OCI-LY1 (cell line): ENCODE measurements around the gene PUM1.

ENCODE experiments used
- EZH2 ChIP-seq: fragments of 200-600 bp; sonication (generic), shearing (Covaris generic); IDR thresholded peaks from 2 replicates; pipeline ENCODE4 v1.8.0; 2017; ENCODE audit warnings: borderline replicate concordance, mixed run types, mild to moderate bottlenecking, antibody characterized with exemption, low read length, moderate library complexity, mixed read lengths
- TF ChIP-seq, protein P1 (sequence below): fragments of 200-600 bp; sonication (generic), shearing (Covaris generic); IDR thresholded peaks from 2 replicates; pipeline ENCODE4 v1.5.1; 2017; ENCODE audit warnings: mild to moderate bottlenecking, antibody characterized with exemption, low read length, moderate library complexity, mixed read lengths

DNA sequence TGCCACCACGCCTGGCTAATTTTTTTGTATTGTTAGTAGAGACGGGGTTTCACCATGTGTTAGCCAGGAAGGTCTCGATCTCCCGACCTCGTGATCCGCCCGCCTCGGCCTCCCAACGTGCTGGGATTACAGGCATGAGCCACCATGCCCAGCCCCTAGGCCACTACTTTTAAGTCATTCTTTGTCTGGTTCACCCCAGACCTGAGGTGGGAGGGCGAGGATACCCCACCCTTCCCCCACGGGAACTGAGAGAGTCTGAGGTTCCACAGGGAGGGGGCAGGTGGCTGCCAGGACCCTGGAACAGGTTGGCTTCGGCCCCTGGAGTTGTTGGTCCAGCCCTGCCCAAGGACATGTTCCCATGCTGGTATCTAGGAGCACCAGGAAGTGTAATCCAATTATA is 149.2 kb downstream of the PUM1 start:
- TF ChIP-seq, protein P1, sequence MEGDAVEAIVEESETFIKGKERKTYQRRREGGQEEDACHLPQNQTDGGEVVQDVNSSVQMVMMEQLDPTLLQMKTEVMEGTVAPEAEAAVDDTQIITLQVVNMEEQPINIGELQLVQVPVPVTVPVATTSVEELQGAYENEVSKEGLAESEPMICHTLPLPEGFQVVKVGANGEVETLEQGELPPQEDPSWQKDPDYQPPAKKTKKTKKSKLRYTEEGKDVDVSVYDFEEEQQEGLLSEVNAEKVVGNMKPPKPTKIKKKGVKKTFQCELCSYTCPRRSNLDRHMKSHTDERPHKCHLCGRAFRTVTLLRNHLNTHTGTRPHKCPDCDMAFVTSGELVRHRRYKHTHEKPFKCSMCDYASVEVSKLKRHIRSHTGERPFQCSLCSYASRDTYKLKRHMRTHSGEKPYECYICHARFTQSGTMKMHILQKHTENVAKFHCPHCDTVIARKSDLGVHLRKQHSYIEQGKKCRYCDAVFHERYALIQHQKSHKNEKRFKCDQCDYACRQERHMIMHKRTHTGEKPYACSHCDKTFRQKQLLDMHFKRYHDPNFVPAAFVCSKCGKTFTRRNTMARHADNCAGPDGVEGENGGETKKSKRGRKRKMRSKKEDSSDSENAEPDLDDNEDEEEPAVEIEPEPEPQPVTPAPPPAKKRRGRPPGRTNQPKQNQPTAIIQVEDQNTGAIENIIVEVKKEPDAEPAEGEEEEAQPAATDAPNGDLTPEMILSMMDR = no peak
- no peak for TF ChIP-seq EZH2
